ENCODE measurements around the gene ARL3.

ARL3 gene

GRCh38 chr10:102712089-102712488 is 2.1 kb downstream of the ARL3 start:
- H3K27ac ChIP-seq, result no peak overlapping the region
- TF ChIP-seq CTCF (IDR thresholded peaks at IDR 0.05) (no peak), ZFX (IDR thresholded peaks at IDR 0.05; ENCODE audit: borderline replicate concordance) (no peak)

- TF ChIP-seq CTCF (IDR thresholded peaks at IDR 0.05) (no peak), ZFX (IDR thresholded peaks at IDR 0.05; ENCODE audit: borderline replicate concordance) (no peak)
- no peak overlapping the region for H3K27ac ChIP-seq
Observed at GRCh38 chr10:102710609-102711008, 3.6 kb downstream of the ARL3 start.

GRCh38 chr10:102705531-102705930 is 8.7 kb downstream of the ARL3 start:
- no peak overlapping the region for H3K27ac ChIP-seq
- TF ChIP-seq ZFX (IDR thresholded peaks at IDR 0.05; ENCODE audit: borderline replicate concordance), result no peak
- TF ChIP-seq CTCF (IDR thresholded peaks at IDR 0.05), result no peak

GRCh38 chr10:102704915-102705314 is 9.3 kb downstream of the ARL3 start:
- no peak overlapping the region for H3K27ac ChIP-seq
- TF ChIP-seq ZFX (IDR thresholded peaks at IDR 0.05; ENCODE audit: borderline replicate concordance) (no peak), CTCF (IDR thresholded peaks at IDR 0.05) (no peak)

GRCh38 chr10:102702742-102703141 is 11.5 kb downstream of the ARL3 start:
- H3K27ac ChIP-seq, result no peak overlapping the region
- TF ChIP-seq CTCF (IDR thresholded peaks at IDR 0.05) (no peak), ZFX (IDR thresholded peaks at IDR 0.05; ENCODE audit: borderline replicate concordance) (no peak)

GRCh38 chr10:102701796-102702195 is 12.4 kb downstream of the ARL3 start:
- TF ChIP-seq ZFX (IDR thresholded peaks at IDR 0.05; ENCODE audit: borderline replicate concordance), result no peak
- no peak for TF ChIP-seq CTCF (IDR thresholded peaks at IDR 0.05)

GRCh38 chr10:102701272-102701671 is 12.9 kb downstream of the ARL3 start:
- H3K27ac ChIP-seq, result no peak overlapping the region
- TF ChIP-seq ZFX (IDR thresholded peaks at IDR 0.05; ENCODE audit: borderline replicate concordance) (no peak), CTCF (IDR thresholded peaks at IDR 0.05) (no peak)

More at GRCh38 chr10:102701796-102702195, 12.4 kb downstream of the ARL3 start:
- H3K27ac ChIP-seq, result no peak overlapping the region
